ENCODE results near the gene DYNC2I2.

DYNC2I2 gene

GRCh38 chr9:128624566-128624965, 32.1 kb downstream of the DYNC2I2 start:
- peaks cover 15% of the 10 kb centered on the region for H3K4me1 ChIP-seq (ENCODE audit: insufficient read depth, insufficient read length)
- no peak for TF ChIP-seq SUZ12 (IDR thresholded peaks at IDR 0.05; ENCODE audit: extremely low read depth, insufficient read depth, insufficient read length)
- TF ChIP-seq YY1 (IDR thresholded peaks at IDR 0.05; ENCODE audit: insufficient read depth, insufficient read length) = no peak
- no peak for TF ChIP-seq ZNF274 (IDR thresholded peaks at IDR 0.05; ENCODE audit: low read depth, low read length)
- no peaks in the 10 kb centered on the region for H3K27me3 ChIP-seq (ENCODE audit: insufficient read depth, insufficient read length)
- H3K36me3 ChIP-seq (ENCODE audit: insufficient read depth, insufficient read length, low read length) = peaks cover 100% of the 10 kb centered on the region
- no peak overlapping the region for H3K4me3 ChIP-seq (ENCODE audit: insufficient read length, low read depth)
- H3K9me3 ChIP-seq (ENCODE audit: insufficient read depth, low read length) = no peaks in the 10 kb centered on the region
- DNase-seq (ENCODE audit: low read depth, low spot score) = no peak
- H3K9ac ChIP-seq (ENCODE audit: insufficient read length, low read depth) = no peak overlapping the region

- no peak for TF ChIP-seq YY1 (IDR thresholded peaks at IDR 0.05; ENCODE audit: insufficient read depth, insufficient read length)
- no peak for TF ChIP-seq ZNF274 (IDR thresholded peaks at IDR 0.05; ENCODE audit: low read depth, low read length)
- TF ChIP-seq SUZ12 (IDR thresholded peaks at IDR 0.05; ENCODE audit: extremely low read depth, insufficient read depth, insufficient read length) = no peak
- no peaks in the 10 kb centered on the region for H3K27me3 ChIP-seq (ENCODE audit: insufficient read depth, insufficient read length)
- H3K4me1 ChIP-seq (ENCODE audit: insufficient read depth, insufficient read length) = no peaks in the 10 kb centered on the region
- H3K9me3 ChIP-seq (ENCODE audit: insufficient read depth, low read length) = no peaks in the 10 kb centered on the region
- H3K36me3 ChIP-seq (ENCODE audit: insufficient read depth, insufficient read length, low read length) = peaks cover 99% of the 10 kb centered on the region
- no peak overlapping the region for H3K4me3 ChIP-seq (ENCODE audit: insufficient read length, low read depth)
- H3K9ac ChIP-seq (ENCODE audit: insufficient read length, low read depth) = no peak overlapping the region
- DNase-seq (ENCODE audit: low read depth, low spot score) = no peak
Observed at GRCh38 chr9:128621730-128622455, 34.8 kb downstream of the DYNC2I2 start.

- peaks cover 99% of the 10 kb centered on the region for H3K36me3 ChIP-seq (ENCODE audit: insufficient read depth, insufficient read length, low read length)
- H3K4me1 ChIP-seq (ENCODE audit: insufficient read depth, insufficient read length) = no peaks in the 10 kb centered on the region
- H3K9ac ChIP-seq (ENCODE audit: insufficient read length, low read depth) = no peak overlapping the region
- H3K9me3 ChIP-seq (ENCODE audit: insufficient read depth, low read length) = no peaks in the 10 kb centered on the region
- no peaks in the 10 kb centered on the region for H3K27me3 ChIP-seq (ENCODE audit: insufficient read depth, insufficient read length)
- TF ChIP-seq SUZ12 (IDR thresholded peaks at IDR 0.05; ENCODE audit: extremely low read depth, insufficient read depth, insufficient read length) = no peak
- no peak for TF ChIP-seq ZNF274 (IDR thresholded peaks at IDR 0.05; ENCODE audit: low read depth, low read length)
- TF ChIP-seq YY1 (IDR thresholded peaks at IDR 0.05; ENCODE audit: insufficient read depth, insufficient read length) = no peak
- H3K4me3 ChIP-seq (ENCODE audit: insufficient read length, low read depth) = no peak overlapping the region
- no peak for DNase-seq (ENCODE audit: low read depth, low spot score)
Observed at GRCh38 chr9:128619779-128620178, 36.9 kb downstream of the DYNC2I2 start.

GRCh38 chr9:128619127-128619526, 37.5 kb downstream of the DYNC2I2 start:
- no peak for DNase-seq (ENCODE audit: low read depth, low spot score)
- TF ChIP-seq ZNF274 (IDR thresholded peaks at IDR 0.05; ENCODE audit: low read depth, low read length) (no peak), YY1 (IDR thresholded peaks at IDR 0.05; ENCODE audit: insufficient read depth, insufficient read length) (no peak), SUZ12 (IDR thresholded peaks at IDR 0.05; ENCODE audit: extremely low read depth, insufficient read depth, insufficient read length) (no peak)
- Histone ChIP-seq H3K27me3 (ENCODE audit: insufficient read depth, insufficient read length) (no peaks in the 10 kb centered on the region), H3K4me3 (ENCODE audit: insufficient read length, low read depth) (no peak overlapping the region), H3K4me1 (ENCODE audit: insufficient read depth, insufficient read length) (no peaks in the 10 kb centered on the region), H3K9ac (ENCODE audit: insufficient read length, low read depth) (no peak overlapping the region), H3K36me3 (ENCODE audit: insufficient read depth, insufficient read length, low read length) (peaks cover 99% of the 10 kb centered on the region), H3K9me3 (ENCODE audit: insufficient read depth, low read length) (no peaks in the 10 kb centered on the region)

- no peak for TF ChIP-seq YY1 (IDR thresholded peaks at IDR 0.05; ENCODE audit: insufficient read depth, insufficient read length)
- no peak for TF ChIP-seq SUZ12 (IDR thresholded peaks at IDR 0.05; ENCODE audit: extremely low read depth, insufficient read depth, insufficient read length)
- TF ChIP-seq ZNF274 (IDR thresholded peaks at IDR 0.05; ENCODE audit: low read depth, low read length) = no peak
- Histone ChIP-seq H3K4me3 (ENCODE audit: insufficient read length, low read depth) (no peak overlapping the region), H3K27me3 (ENCODE audit: insufficient read depth, insufficient read length) (no peaks in the 10 kb centered on the region), H3K36me3 (ENCODE audit: insufficient read depth, insufficient read length, low read length) (peaks cover 99% of the 10 kb centered on the region), H3K4me1 (ENCODE audit: insufficient read depth, insufficient read length) (no peaks in the 10 kb centered on the region), H3K9ac (ENCODE audit: insufficient read length, low read depth) (no peak overlapping the region), H3K9me3 (ENCODE audit: insufficient read depth, low read length) (no peaks in the 10 kb centered on the region)
- no peak for DNase-seq (ENCODE audit: low read depth, low spot score)
Observed at GRCh38 chr9:128617943-128618342, 38.7 kb downstream of the DYNC2I2 start.

GRCh38 chr9:128615571-128615970, 41.1 kb downstream of the DYNC2I2 start:
- TF ChIP-seq YY1 (IDR thresholded peaks at IDR 0.05; ENCODE audit: insufficient read depth, insufficient read length) = no peak
- TF ChIP-seq ZNF274 (IDR thresholded peaks at IDR 0.05; ENCODE audit: low read depth, low read length) = no peak
- no peak for TF ChIP-seq SUZ12 (IDR thresholded peaks at IDR 0.05; ENCODE audit: extremely low read depth, insufficient read depth, insufficient read length)
- Histone ChIP-seq H3K4me3 (ENCODE audit: insufficient read length, low read depth) (no peak overlapping the region), H3K9ac (ENCODE audit: insufficient read length, low read depth) (no peak overlapping the region), H3K27me3 (ENCODE audit: insufficient read depth, insufficient read length) (no peaks in the 10 kb centered on the region), H3K9me3 (ENCODE audit: insufficient read depth, low read length) (no peaks in the 10 kb centered on the region), H3K4me1 (ENCODE audit: insufficient read depth, insufficient read length) (no peaks in the 10 kb centered on the region), H3K36me3 (ENCODE audit: insufficient read depth, insufficient read length, low read length) (peaks cover 98% of the 10 kb centered on the region)
- DNase-seq (ENCODE audit: low read depth, low spot score) = no peak

GRCh38 chr9:128614728-128615127, 41.9 kb downstream of the DYNC2I2 start:
- Histone ChIP-seq H3K9me3 (ENCODE audit: insufficient read depth, low read length) (no peaks in the 10 kb centered on the region), H3K9ac (ENCODE audit: insufficient read length, low read depth) (no peak overlapping the region), H3K4me3 (ENCODE audit: insufficient read length, low read depth) (no peak overlapping the region), H3K36me3 (ENCODE audit: insufficient read depth, insufficient read length, low read length) (peaks cover 98% of the 10 kb centered on the region), H3K4me1 (ENCODE audit: insufficient read depth, insufficient read length) (no peaks in the 10 kb centered on the region), H3K27me3 (ENCODE audit: insufficient read depth, insufficient read length) (no peaks in the 10 kb centered on the region)
- no peak for DNase-seq (ENCODE audit: low read depth, low spot score)
- no peak for TF ChIP-seq SUZ12 (IDR thresholded peaks at IDR 0.05; ENCODE audit: extremely low read depth, insufficient read depth, insufficient read length)
- TF ChIP-seq YY1 (IDR thresholded peaks at IDR 0.05; ENCODE audit: insufficient read depth, insufficient read length) = no peak
- TF ChIP-seq ZNF274 (IDR thresholded peaks at IDR 0.05; ENCODE audit: low read depth, low read length) = no peak
